Neural crest cell (in vitro differentiated cells): Measurements from ENCODE around the gene NUDT14. TPM values are rescaled to one million over a fixed set of nuclear protein-coding genes. Genes with fewer than 3 reads are reported as not detected.

Experiments used
- DNase-seq: peaks from one replicate; pipeline ENCODE4 v3.0.0; 2021; ENCODE audit warnings: low read depth, mixed read lengths, low spot score
- H3K27ac Mint-ChIP-seq: one replicate; pipeline ENCODE4 v1.8.0; 2021; ENCODE audit warnings: mild to moderate bottlenecking, mixed read lengths; ENCODE audit not compliant: unreplicated experiment
- H3K27me3 Mint-ChIP-seq: 2 replicates; pipeline ENCODE4 v1.8.0; 2021; ENCODE audit warnings: low read depth, mild to moderate bottlenecking, mixed read lengths
- H3K36me3 Mint-ChIP-seq: 2 replicates; pipeline ENCODE4 v1.8.0; 2021; ENCODE audit warnings: low read depth, mild to moderate bottlenecking, mixed read lengths
- H3K4me1 Mint-ChIP-seq: 2 replicates; pipeline ENCODE4 v1.8.0; 2021; ENCODE audit warnings: mixed read lengths
- H3K4me3 Mint-ChIP-seq: one replicate; pipeline ENCODE4 v1.8.0; 2021; ENCODE audit warnings: mild to moderate bottlenecking, mixed read lengths
- H3K9me3 Mint-ChIP-seq: 2 replicates; pipeline ENCODE4 v1.8.0; 2021; ENCODE audit warnings: mixed read lengths
- CTCF ChIP-seq: fragments of 200-600 bp; sonication (generic); conservative IDR thresholded peaks from 2 replicates; pipeline ENCODE4 v1.5.0; 2021; ENCODE audit warnings: antibody characterized with exemption, mild to moderate bottlenecking
- long read RNA-seq: library from polyadenylated mRNA; unstranded; transcript quantifications from one replicate; pipeline ENCODE4 v2.0.0, GENCODE V29; 2020
- total RNA-seq: library from RNA; stranded (reverse); gene quantifications from 2 replicates; pipeline ENCODE4 v1.2.1, GENCODE V29; 2021

Gene NUDT14
- total RNA-seq = 25.6 and 27.1 TPM in 2 replicates
- long read RNA-seq = 0 reads

- Mint-ChIP-seq H3K4me3 (peak within 1 kb of the TSS; percentile 86), H3K27ac (no peak within 1 kb of the TSS), H3K36me3 (no peaks in the 10 kb centered on the region), H3K27me3 (peaks cover 13% of the 10 kb centered on the region), H3K9me3 (no peaks in the 10 kb centered on the region), H3K4me1 (no peaks in the 10 kb centered on the region)
- DNase-seq = peak; percentile 45
- TF ChIP-seq CTCF = no peak
These were observed at the start of gene NUDT14 for GRCh38 chr14:105180592-105181548. Gene NUDT14, minus strand, starts transcription at chr14:105181312. Its CDS starts 103 bp downstream, at chr14:105181209.

- Mint-ChIP-seq H3K4me1 (no peaks in the 10 kb centered on the region), H3K27me3 (no peaks in the 10 kb centered on the region), H3K4me3 (no peak overlapping the region), H3K9me3 (no peaks in the 10 kb centered on the region), H3K27ac (no peak overlapping the region), H3K36me3 (peaks cover 7% of the 10 kb centered on the region)
- no peak for DNase-seq
- TF ChIP-seq CTCF = no peak
These were observed 48.1 kb upstream of the NUDT14 start for GRCh38 chr14:105229099-105229655.

GRCh38 chr14:105228562-105228961, 47.5 kb upstream of the NUDT14 start:
- TF ChIP-seq CTCF = no peak

GRCh38 chr14:105227346-105227745, 46.2 kb upstream of the NUDT14 start:
- no peak for TF ChIP-seq CTCF
- no peak overlapping the region for H3K4me3 Mint-ChIP-seq
- H3K36me3 Mint-ChIP-seq = peaks cover 16% of the 10 kb centered on the region
- no peak for DNase-seq
- peaks cover 6% of the 10 kb centered on the region for H3K4me1 Mint-ChIP-seq
- H3K9me3 Mint-ChIP-seq = no peaks in the 10 kb centered on the region
- H3K27me3 Mint-ChIP-seq = no peaks in the 10 kb centered on the region
- no peak overlapping the region for H3K27ac Mint-ChIP-seq

More at GRCh38 chr14:105228562-105228961, 47.5 kb upstream of the NUDT14 start:
- no peak for DNase-seq
- H3K36me3 Mint-ChIP-seq = peaks cover 9% of the 10 kb centered on the region
- H3K9me3 Mint-ChIP-seq = no peaks in the 10 kb centered on the region
- no peaks in the 10 kb centered on the region for H3K4me1 Mint-ChIP-seq
- no peak overlapping the region for H3K4me3 Mint-ChIP-seq
- H3K27me3 Mint-ChIP-seq = no peaks in the 10 kb centered on the region
- no peak overlapping the region for H3K27ac Mint-ChIP-seq

- no peak overlapping the region for H3K27ac Mint-ChIP-seq
- H3K4me3 Mint-ChIP-seq = no peak overlapping the region
- no peaks in the 10 kb centered on the region for H3K27me3 Mint-ChIP-seq
- H3K4me1 Mint-ChIP-seq = peaks cover 6% of the 10 kb centered on the region
- no peak for TF ChIP-seq CTCF
- H3K36me3 Mint-ChIP-seq = peaks cover 22% of the 10 kb centered on the region
- no peaks in the 10 kb centered on the region for H3K9me3 Mint-ChIP-seq
- no peak for DNase-seq
These were observed 45.1 kb upstream of the NUDT14 start for GRCh38 chr14:105226198-105226597.
